ENCODE results near the gene ERC2. TPM values are rescaled to one million over a fixed set of nuclear protein-coding genes. Genes with fewer than 3 reads are reported as not detected.

The ERC2 gene
- total and polyA plus RNA-seq, 7 donors = 0.52 to 5.7 (median 1.2) TPM; not detected in 2

DNA sequence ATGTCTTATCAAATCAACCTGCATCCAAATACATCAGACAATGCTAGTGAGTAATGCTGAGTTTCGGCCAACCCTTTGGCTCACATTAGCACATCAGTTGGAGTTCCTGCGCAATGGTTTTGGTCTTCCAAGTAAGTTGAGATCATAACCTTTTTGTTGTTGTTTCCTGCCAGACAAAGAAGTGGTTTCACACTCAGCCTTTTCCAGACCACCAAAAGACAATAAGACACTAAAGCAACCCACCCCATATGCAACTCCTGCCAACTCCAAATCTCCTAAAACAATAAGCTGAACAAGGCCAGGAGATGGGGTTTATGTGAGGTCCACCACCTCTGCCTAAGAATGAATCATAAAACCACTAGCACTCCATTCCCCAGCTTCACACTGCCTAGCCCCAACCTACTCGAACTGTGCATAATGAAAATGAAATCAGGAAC lies 177.0 kb downstream of the ERC2 start:
- no peak for DNase-seq
- no peaks in the 10 kb centered on the region for H3K9me3 ChIP-seq
- 84 to 85% methylated on average over 3 of the region's 3 CpGs for WGBS, 2 donors
- no peak overlapping the region for H3K4me3 ChIP-seq
- TF ChIP-seq, protein P1, sequence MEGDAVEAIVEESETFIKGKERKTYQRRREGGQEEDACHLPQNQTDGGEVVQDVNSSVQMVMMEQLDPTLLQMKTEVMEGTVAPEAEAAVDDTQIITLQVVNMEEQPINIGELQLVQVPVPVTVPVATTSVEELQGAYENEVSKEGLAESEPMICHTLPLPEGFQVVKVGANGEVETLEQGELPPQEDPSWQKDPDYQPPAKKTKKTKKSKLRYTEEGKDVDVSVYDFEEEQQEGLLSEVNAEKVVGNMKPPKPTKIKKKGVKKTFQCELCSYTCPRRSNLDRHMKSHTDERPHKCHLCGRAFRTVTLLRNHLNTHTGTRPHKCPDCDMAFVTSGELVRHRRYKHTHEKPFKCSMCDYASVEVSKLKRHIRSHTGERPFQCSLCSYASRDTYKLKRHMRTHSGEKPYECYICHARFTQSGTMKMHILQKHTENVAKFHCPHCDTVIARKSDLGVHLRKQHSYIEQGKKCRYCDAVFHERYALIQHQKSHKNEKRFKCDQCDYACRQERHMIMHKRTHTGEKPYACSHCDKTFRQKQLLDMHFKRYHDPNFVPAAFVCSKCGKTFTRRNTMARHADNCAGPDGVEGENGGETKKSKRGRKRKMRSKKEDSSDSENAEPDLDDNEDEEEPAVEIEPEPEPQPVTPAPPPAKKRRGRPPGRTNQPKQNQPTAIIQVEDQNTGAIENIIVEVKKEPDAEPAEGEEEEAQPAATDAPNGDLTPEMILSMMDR (IDR thresholded peaks at IDR 0.05) = no peak
- TF ChIP-seq EP300 (IDR thresholded peaks at IDR 0.05) = no peak
- TF ChIP-seq POLR2AphosphoS5 (IDR thresholded peaks at IDR 0.05) = no peak
- TF ChIP-seq POLR2A (IDR thresholded peaks at IDR 0.05) = no peak
- intact Hi-C loops (cut with DNase I) = no loop called here
- no peaks in the 10 kb centered on the region for H3K36me3 ChIP-seq
- H3K27ac ChIP-seq = no peak overlapping the region
- H3K27me3 ChIP-seq = no peaks in the 10 kb centered on the region
- no peaks in the 10 kb centered on the region for H3K4me1 ChIP-seq

DNA sequence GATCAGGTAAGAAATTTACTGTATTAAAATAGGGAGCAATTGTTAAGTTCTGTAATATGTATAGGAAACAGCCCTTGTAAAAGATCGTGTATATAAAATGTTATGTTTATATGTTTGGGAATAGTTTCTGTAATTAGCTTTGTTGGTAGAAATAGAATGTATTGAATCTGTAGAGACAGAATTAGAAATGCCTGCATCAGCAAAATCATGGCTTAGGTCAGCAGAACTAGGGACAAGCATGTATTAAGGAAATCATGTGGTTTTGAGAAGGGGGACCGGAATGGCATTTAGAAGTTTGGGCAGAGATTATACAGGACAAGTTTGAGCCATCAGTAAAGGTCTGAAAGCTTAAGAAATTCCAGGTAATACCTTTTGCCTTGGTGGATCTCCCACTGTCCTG lies 177.9 kb downstream of the ERC2 start:
- no peaks in the 10 kb centered on the region for H3K9me3 ChIP-seq
- H3K27ac ChIP-seq = no peak overlapping the region
- WGBS, 2 donors = 77 to 82% methylated on average over 2 of the region's 2 CpGs
- no peaks in the 10 kb centered on the region for H3K27me3 ChIP-seq
- no peaks in the 10 kb centered on the region for H3K36me3 ChIP-seq
- intact Hi-C loops (cut with DNase I) = no loop called here
- no peaks in the 10 kb centered on the region for H3K4me1 ChIP-seq
- TF ChIP-seq, protein P1 (IDR thresholded peaks at IDR 0.05) = no peak
- no peak for TF ChIP-seq POLR2AphosphoS5 (IDR thresholded peaks at IDR 0.05)
- no peak for TF ChIP-seq EP300 (IDR thresholded peaks at IDR 0.05)
- no peak for TF ChIP-seq POLR2A (IDR thresholded peaks at IDR 0.05)
- no peak overlapping the region for H3K4me3 ChIP-seq
- DNase-seq = no peak

DNA sequence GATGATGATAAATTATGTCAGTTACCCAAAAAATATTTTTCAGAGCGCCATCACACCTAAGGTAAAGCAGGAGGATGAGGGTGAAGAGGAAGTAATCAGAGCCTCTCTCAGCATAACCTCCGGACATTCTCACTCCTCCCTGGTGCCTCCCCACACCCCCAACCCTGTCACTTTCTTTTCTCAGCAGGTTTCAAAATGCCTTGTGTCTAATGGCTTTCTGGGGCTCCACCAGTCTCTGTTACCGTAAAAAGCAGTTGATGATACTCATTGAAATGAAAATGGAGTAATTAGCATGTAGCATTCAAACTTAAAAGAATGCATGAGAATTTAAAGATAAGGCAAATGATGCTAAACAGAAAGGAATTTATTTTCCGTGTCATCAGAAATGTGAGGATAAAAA lies 180.0 kb downstream of the ERC2 start:
- WGBS, 2 donors = 85 to 89% methylated on average over 4 of the region's 4 CpGs
- H3K4me1 ChIP-seq = no peaks in the 10 kb centered on the region
- TF ChIP-seq EP300 (IDR thresholded peaks at IDR 0.05) = no peak
- no peak for TF ChIP-seq POLR2A (IDR thresholded peaks at IDR 0.05)
- TF ChIP-seq POLR2AphosphoS5 (IDR thresholded peaks at IDR 0.05) = no peak
- TF ChIP-seq, protein P1 (IDR thresholded peaks at IDR 0.05) = no peak
- no peaks in the 10 kb centered on the region for H3K36me3 ChIP-seq
- DNase-seq = no peak
- H3K4me3 ChIP-seq = no peak overlapping the region
- intact Hi-C loops (cut with DNase I) = no loop called here
- no peaks in the 10 kb centered on the region for H3K9me3 ChIP-seq
- no peaks in the 10 kb centered on the region for H3K27me3 ChIP-seq
- H3K27ac ChIP-seq = no peak overlapping the region

DNA sequence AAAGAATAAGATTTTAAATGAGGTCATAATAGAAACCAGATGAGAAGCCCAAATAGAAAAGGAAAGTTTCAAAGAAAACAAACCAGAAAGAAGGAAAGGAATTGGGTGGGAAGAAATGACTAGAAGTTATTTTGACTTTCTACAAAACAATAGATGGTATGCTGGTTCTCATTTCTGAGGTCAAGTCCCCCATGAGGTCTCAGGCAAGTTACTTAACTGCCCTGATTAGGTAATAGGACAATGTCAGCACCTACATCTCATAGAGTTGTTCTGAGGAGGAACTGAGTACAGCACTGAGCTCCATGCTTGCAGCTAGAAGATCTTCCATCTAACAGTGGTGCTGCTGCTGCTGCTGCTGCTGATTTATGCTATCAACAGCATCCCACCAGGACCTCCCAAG lies 185.9 kb downstream of the ERC2 start:
- H3K27ac ChIP-seq = no peak overlapping the region
- H3K4me1 ChIP-seq = no peaks in the 10 kb centered on the region
- no peaks in the 10 kb centered on the region for H3K27me3 ChIP-seq
- intact Hi-C loops (cut with DNase I) = no loop called here
- TF ChIP-seq POLR2A (IDR thresholded peaks at IDR 0.05) = no peak
- no peak for TF ChIP-seq EP300 (IDR thresholded peaks at IDR 0.05)
- TF ChIP-seq, protein P1 (IDR thresholded peaks at IDR 0.05) = no peak
- TF ChIP-seq POLR2AphosphoS5 (IDR thresholded peaks at IDR 0.05) = no peak
- no peak overlapping the region for H3K4me3 ChIP-seq
- DNase-seq = no peak
- H3K36me3 ChIP-seq = no peaks in the 10 kb centered on the region
- H3K9me3 ChIP-seq = peaks cover 0 to 3% (median 0%) of the 10 kb centered on the region in 4 donors

DNA sequence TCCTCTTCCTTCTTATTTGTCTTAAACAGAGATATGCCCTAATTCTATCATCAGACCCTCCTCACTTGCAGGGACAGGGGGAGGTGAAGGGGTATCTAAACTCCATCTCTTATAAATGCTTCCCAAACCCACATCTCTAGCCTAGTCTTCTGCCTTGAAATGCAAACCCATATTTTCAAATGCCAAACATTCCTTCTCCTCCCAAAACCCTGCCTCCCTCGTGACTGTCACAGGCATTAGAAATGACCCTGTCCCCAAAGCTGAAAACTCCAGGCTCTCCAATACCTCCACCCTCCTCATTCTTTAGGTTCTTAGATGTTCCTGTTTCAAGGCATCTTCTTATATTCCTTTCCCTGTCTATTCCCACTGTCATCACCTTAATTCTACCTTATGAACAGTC lies 191.0 kb downstream of the ERC2 start:
- Histone ChIP-seq H3K9me3 (peaks cover 0 to 3% (median 0%) of the 10 kb centered on the region in 4 donors), H3K4me3 (no peak overlapping the region), H3K27me3 (no peaks in the 10 kb centered on the region), H3K4me1 (no peaks in the 10 kb centered on the region), H3K27ac (no peak overlapping the region), H3K36me3 (no peaks in the 10 kb centered on the region)
- TF ChIP-seq POLR2AphosphoS5 (IDR thresholded peaks at IDR 0.05) (no peak), POLR2A (IDR thresholded peaks at IDR 0.05) (no peak), EP300 (IDR thresholded peaks at IDR 0.05) (no peak)
- TF ChIP-seq, protein P1 (IDR thresholded peaks at IDR 0.05) = no peak
- intact Hi-C loops (cut with DNase I) = no loop called here
- no peak for DNase-seq
- WGBS, 2 donors = 76 to 79% methylated on average over 1 of the region's 1 CpG
